Breast epithelium (tissue), 4 donors: ENCODE measurements around the gene PLSCR1. TPM values are rescaled to one million over a fixed set of nuclear protein-coding genes. Genes with fewer than 3 reads are reported as not detected.

Experiments used
- DNase-seq, 2 donors: peaks; one replicate each; pipeline ENCODE4 v3.0.0-alpha.2; 2019; ENCODE audit warnings: low spot score in 2 of 2
- H3K27ac ChIP-seq, 2 donors: fragments of 200-600 bp; sonication (generic) in 1 of 2; one replicate each; pipeline ENCODE4 v1.5.1; 2016 to 2019; ENCODE audit warnings: mild to moderate bottlenecking in 1 of 2
- H3K27me3 ChIP-seq, 2 donors: fragments of 200-600 bp; sonication (generic) in 1 of 2; one replicate each; pipeline versions ENCODE4 v1.5.1 to v1.6.0; 2017 to 2019; ENCODE audit warnings: control low read depth in 1 of 2, mild to moderate bottlenecking in 1 of 2
- H3K36me3 ChIP-seq: fragments of 200-600 bp; one replicate; pipeline ENCODE4 v1.5.1; 2019
- H3K4me1 ChIP-seq, 2 donors: fragments of 200-600 bp; sonication (generic); one replicate each; pipeline ENCODE4 v1.5.1; 2016 to 2019; ENCODE audit warnings: control low read depth in 1 of 2
- H3K4me3 ChIP-seq, 3 donors: fragments of 200-600 bp; sonication (generic); 1 replicate in 2 of 3; 2 replicates in 1 of 3; pipeline ENCODE4 v1.5.1; 2016 to 2019; ENCODE audit warnings: mild to moderate bottlenecking in 3 of 3, moderate library complexity in 2 of 3
- H3K9me3 ChIP-seq, 2 donors: fragments of 200-600 bp; sonication (generic) in 1 of 2; one replicate each; pipeline ENCODE4 v1.5.1; 2016 to 2019; ENCODE audit warnings: control low read depth in 1 of 2
- POLR2A ChIP-seq: fragments of 450-650 bp; IDR thresholded peaks from one replicate; pipeline ENCODE4 v1.6.1; 2016; ENCODE audit warnings: antibody characterized with exemption, mild to moderate bottlenecking, moderate library complexity
- POLR2AphosphoS5 ChIP-seq, 3 donors: sonication (generic); formaldehyde crosslinking; IDR thresholded peaks; one replicate each; pipeline ENCODE4 v1.6.1; 2017; ENCODE audit warnings: antibody characterized with exemption in 3 of 3
- intact Hi-C: fragments of 100-400 bp; cut with DNase I; formaldehyde crosslinking; loops from one replicate; pipeline ENCODE4 v1.15.1; 2023; ENCODE audit warnings: low total_unique reads
- total RNA-seq, 3 donors: library from RNA; depleted of rRNA; stranded (reverse); fragments of >200 nt; gene quantifications; one replicate each; pipeline ENCODE4 v1.1.0, GENCODE V29; 2016
- TF ChIP-seq, protein P1 (sequence below), 3 donors: fragments of 450-650 bp; IDR thresholded peaks; one replicate each; pipeline ENCODE4 v1.5.1; 2016 to 2017; ENCODE audit warnings: antibody characterized with exemption in 3 of 3, mild to moderate bottlenecking in 3 of 3, moderate library complexity in 3 of 3

The PLSCR1 gene
- total RNA-seq, 3 donors from 2014 or later, result 81.8 to 149 (median 148) TPM

DNA sequence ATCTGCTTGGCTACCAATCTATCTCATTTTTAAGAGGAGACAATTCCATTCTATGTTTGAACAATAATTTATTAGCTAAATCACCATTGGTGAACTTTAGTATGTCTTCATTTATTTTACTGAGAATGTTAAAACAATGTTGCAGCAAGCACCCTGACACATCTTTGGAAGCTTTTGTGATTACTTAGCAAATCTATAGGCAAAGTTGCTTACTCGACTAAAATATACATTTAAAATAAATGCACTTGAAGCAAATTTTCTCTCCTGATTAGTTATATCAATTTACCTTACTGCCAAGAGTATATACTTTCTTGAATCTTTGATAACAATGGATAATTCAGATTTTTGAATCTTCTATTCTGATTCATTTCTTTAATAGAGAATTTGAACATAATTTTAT is 29.8 kb upstream of the PLSCR1 start:
- Histone ChIP-seq H3K36me3 (no peaks in the 10 kb centered on the region), H3K27me3 (no peaks in the 10 kb centered on the region), H3K4me1 (no peaks in the 10 kb centered on the region), H3K9me3 (no peaks in the 10 kb centered on the region), H3K27ac (no peak overlapping the region), H3K4me3 (no peak overlapping the region)
- TF ChIP-seq POLR2A (no peak), POLR2AphosphoS5 (IDR thresholded peaks at IDR 0.05) (no peak)
- TF ChIP-seq, protein P1, sequence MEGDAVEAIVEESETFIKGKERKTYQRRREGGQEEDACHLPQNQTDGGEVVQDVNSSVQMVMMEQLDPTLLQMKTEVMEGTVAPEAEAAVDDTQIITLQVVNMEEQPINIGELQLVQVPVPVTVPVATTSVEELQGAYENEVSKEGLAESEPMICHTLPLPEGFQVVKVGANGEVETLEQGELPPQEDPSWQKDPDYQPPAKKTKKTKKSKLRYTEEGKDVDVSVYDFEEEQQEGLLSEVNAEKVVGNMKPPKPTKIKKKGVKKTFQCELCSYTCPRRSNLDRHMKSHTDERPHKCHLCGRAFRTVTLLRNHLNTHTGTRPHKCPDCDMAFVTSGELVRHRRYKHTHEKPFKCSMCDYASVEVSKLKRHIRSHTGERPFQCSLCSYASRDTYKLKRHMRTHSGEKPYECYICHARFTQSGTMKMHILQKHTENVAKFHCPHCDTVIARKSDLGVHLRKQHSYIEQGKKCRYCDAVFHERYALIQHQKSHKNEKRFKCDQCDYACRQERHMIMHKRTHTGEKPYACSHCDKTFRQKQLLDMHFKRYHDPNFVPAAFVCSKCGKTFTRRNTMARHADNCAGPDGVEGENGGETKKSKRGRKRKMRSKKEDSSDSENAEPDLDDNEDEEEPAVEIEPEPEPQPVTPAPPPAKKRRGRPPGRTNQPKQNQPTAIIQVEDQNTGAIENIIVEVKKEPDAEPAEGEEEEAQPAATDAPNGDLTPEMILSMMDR (IDR thresholded peaks at IDR 0.05), result no peak
- no peak for DNase-seq
- intact Hi-C loops, result no loop called here

DNA sequence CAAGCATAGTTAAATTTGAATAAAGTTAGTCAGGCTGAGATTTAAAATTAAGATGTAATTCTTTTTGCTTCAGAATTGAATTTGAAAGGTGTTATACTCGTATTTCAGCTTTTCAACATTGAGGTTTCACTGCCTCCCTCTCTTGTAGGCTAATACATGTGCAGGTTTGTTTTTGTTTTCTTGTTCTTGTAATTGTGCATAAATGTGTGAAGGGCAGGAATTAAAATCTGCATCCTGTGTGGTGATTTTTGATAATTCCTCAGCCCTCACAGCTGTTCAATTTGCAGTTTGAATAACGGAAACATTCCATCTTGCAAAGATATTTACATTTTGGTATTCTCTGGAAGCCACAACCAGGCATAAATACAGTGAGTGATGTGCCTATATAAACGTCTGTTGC is 24.9 kb upstream of the PLSCR1 start:
- no peaks in the 10 kb centered on the region for H3K27me3 ChIP-seq
- no peak overlapping the region for H3K4me3 ChIP-seq
- TF ChIP-seq, protein P1 (IDR thresholded peaks at IDR 0.05), result no peak
- TF ChIP-seq POLR2A, result no peak
- TF ChIP-seq POLR2AphosphoS5 (IDR thresholded peaks at IDR 0.05), result no peak
- no peak overlapping the region for H3K27ac ChIP-seq
- H3K9me3 ChIP-seq, result no peaks in the 10 kb centered on the region
- intact Hi-C loops, result no loop called here
- no peaks in the 10 kb centered on the region for H3K4me1 ChIP-seq
- no peaks in the 10 kb centered on the region for H3K36me3 ChIP-seq
- no peak for DNase-seq

DNA sequence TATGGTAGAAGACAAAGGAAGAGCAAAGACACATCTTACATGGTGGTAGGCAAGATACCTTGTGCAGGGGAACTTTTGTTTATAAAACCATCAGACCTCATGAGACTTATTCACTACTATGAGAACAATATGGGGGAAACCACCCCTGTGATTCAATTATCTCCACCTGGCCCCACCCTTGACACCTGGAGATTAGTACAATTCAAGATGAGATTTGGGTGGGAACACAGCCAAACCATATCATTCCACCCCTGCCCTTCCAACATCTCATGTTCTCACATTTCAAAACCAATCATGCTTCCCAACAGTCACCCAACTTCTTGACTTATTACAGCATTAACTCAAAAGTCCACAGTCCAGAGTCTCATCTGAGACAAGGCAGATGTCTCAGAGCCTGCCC is 21.7 kb upstream of the PLSCR1 start:
- H3K9me3 ChIP-seq, result no peaks in the 10 kb centered on the region
- no peak for DNase-seq
- no peaks in the 10 kb centered on the region for H3K36me3 ChIP-seq
- H3K27me3 ChIP-seq, result no peaks in the 10 kb centered on the region
- no peak overlapping the region for H3K27ac ChIP-seq
- H3K4me1 ChIP-seq, result no peaks in the 10 kb centered on the region
- intact Hi-C loops, result no loop called here
- H3K4me3 ChIP-seq, result no peak overlapping the region
- TF ChIP-seq, protein P1 (IDR thresholded peaks at IDR 0.05), result no peak
- TF ChIP-seq POLR2A (no peak), POLR2AphosphoS5 (IDR thresholded peaks at IDR 0.05) (no peak)

GRCh38 chr3:146561879-146562278 is 17.5 kb upstream of the PLSCR1 start:
- Histone ChIP-seq H3K27ac (no peak overlapping the region), H3K4me1 (no peaks in the 10 kb centered on the region), H3K36me3 (no peaks in the 10 kb centered on the region), H3K27me3 (no peaks in the 10 kb centered on the region), H3K4me3 (no peak overlapping the region), H3K9me3 (no peaks in the 10 kb centered on the region)
- intact Hi-C loops, result no loop called here
- TF ChIP-seq POLR2A (no peak), POLR2AphosphoS5 (IDR thresholded peaks at IDR 0.05) (no peak)
- TF ChIP-seq, protein P1 (IDR thresholded peaks at IDR 0.05), result no peak
- DNase-seq, result no peak

GRCh38 chr3:146561463-146561862 is 17.1 kb upstream of the PLSCR1 start:
- no peaks in the 10 kb centered on the region for H3K4me1 ChIP-seq
- H3K27ac ChIP-seq, result no peak overlapping the region
- no peak for DNase-seq
- H3K4me3 ChIP-seq, result no peak overlapping the region
- no peaks in the 10 kb centered on the region for H3K9me3 ChIP-seq
- intact Hi-C loops, result no loop called here
- H3K36me3 ChIP-seq, result no peaks in the 10 kb centered on the region
- no peaks in the 10 kb centered on the region for H3K27me3 ChIP-seq
- TF ChIP-seq, protein P1 (IDR thresholded peaks at IDR 0.05), result no peak
- no peak for TF ChIP-seq POLR2A
- no peak for TF ChIP-seq POLR2AphosphoS5 (IDR thresholded peaks at IDR 0.05)
